ENCODE data around the gene SFXN1. TPM values are rescaled to one million over a fixed set of nuclear protein-coding genes. Genes with fewer than 3 reads are reported as not detected.
"Not testable (repeated sequence)": the region's sequence is repeated elsewhere in the genome, so short reads cannot be mapped to it uniquely, and the experiment has no call there.

SFXN1 gene
- total RNA-seq, 1 donor from 2014 or later = 54.1 TPM

DNA sequence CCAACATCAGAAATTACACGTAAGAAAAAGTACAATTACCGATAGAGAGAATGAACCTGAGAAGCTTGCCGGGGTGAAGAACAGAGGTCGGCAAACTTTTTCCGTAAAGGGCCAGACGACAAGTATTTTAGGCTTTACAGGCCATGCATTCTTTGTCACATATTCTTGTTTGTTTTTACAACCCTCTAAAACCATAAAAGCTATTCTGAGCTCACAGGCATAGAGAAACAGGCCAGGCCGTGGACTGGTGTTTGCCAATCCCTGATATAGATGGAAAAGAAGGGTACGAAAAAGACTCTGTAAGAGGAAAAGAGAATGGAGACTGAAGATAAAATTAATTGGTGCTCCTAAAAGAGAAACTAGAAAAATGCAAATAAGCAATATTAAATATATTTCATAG is 15.4 kb downstream of the SFXN1 start:
- no peak for DNase-seq (ENCODE audit: extremely low read depth, low read depth, low spot score)

GRCh38 chr5:175494264-175495183 is 16.2 kb downstream of the SFXN1 start:
- no peak for DNase-seq (ENCODE audit: extremely low read depth, low read depth, low spot score)

- no peak for DNase-seq (ENCODE audit: extremely low read depth, low read depth, low spot score)
Observed at GRCh38 chr5:175501759-175502158, 23.4 kb downstream of the SFXN1 start.

- not testable (repeated sequence) for DNase-seq (ENCODE audit: extremely low read depth, low read depth, low spot score)
Observed at GRCh38 chr5:175507671-175508070, 29.3 kb downstream of the SFXN1 start.

- no peak for DNase-seq (ENCODE audit: extremely low read depth, low read depth, low spot score)
Observed at GRCh38 chr5:175508896-175509295, 30.5 kb downstream of the SFXN1 start.

GRCh38 chr5:175513297-175513696 is 34.9 kb downstream of the SFXN1 start:
- DNase-seq (ENCODE audit: extremely low read depth, low read depth, low spot score) = no peak

DNA sequence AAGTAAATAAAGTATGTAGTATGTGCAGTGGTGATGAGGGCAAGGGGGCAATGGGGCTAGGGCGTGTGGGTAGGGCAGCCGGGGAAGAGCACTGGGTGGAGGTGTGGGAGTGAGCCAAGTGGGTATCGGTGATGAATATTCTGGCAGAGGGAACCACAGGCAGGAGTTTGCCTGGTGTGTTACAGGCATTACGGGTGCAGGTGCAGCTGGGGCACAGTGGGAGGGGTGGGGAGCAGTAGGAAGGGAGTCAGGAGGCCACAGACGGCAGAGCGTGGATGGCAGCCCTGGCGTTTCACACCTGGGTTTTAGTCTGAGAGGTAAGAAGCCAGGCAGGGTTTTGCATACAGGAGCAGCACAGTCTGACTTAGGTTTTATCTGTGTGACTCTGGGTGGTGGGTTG is 35.4 kb downstream of the SFXN1 start:
- DNase-seq (ENCODE audit: extremely low read depth, low read depth, low spot score) = no peak

DNA sequence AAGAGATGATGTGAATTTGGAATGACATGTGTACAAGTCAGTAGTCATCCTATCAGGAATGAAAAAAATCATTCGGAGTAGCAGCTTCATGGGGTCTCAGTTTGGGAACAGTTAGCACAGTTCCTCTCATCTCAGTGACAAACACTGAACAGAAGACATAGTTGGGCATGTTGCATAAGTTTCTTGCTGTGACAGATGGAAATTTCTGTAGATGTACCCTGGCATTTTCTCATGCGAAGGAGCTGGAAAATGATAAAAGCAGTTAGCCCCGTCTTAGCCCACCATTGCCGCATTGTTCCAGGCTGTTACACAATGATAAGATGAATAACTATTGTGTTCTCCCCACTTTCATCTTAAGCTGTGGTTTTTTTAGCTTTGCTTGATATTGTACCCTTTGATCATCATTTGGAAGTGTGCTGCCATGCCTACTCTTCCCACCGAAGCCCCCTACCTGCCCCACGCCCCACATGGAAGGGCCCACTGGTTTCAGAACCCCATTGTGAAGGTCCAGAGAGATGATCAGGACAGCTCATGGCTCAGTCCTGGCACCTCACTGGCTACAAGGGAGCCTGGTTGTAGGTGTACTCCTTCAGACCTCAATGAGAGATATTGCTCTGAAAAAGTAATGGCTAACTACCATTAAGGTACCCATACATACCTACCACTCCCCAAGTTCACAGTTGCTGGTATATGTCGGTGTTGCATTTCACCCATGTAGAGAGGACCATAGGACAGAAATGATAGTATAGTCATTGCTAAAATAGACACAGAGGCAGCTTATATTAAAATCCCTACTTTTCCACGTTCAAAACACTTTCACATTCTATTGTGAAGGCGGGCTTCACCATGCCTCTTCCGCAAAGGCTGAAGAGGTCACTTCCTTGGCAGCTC is 38.8 kb downstream of the SFXN1 start:
- DNase-seq (ENCODE audit: extremely low read depth, low read depth, low spot score) = no peak

DNA sequence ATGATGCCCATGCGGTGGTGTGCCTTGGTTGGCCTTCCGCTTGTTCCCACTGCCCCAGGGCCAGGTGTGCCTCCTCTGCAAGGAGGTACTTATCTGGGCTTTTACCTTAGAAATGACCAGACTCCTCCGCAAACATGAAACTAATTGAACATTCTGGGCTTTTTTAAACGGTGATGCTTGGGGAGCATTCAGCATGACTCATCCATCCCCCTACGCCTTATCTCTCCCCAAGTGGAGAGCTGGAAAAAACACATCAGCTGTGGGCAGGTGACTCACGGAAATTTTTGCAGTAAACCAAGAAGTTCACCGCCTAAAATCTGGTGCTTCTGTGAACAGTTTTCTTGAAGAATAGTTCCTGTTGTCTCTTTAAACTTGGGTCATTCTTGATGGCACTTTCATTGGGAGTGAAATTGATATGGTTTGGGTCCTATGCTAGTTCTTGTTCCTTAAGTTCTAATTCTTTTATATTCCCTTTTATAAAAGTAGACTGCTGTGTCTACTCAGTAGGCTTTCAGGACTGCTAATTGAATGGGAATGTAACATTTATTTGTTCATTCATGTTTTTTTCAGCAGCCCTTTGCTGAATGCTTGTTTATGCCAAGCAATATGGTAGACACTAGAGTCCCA is 39.6 kb downstream of the SFXN1 start:
- DNase-seq (ENCODE audit: extremely low read depth, low read depth, low spot score) = no peak

GRCh38 chr5:175519006-175519405 is 40.6 kb downstream of the SFXN1 start:
- no peak for DNase-seq (ENCODE audit: extremely low read depth, low read depth, low spot score)

GRCh38 chr5:175520321-175520720 is 42.0 kb downstream of the SFXN1 start:
- DNase-seq (ENCODE audit: extremely low read depth, low read depth, low spot score) = no peak

GRCh38 chr5:175520873-175521272 is 42.5 kb downstream of the SFXN1 start:
- no peak for DNase-seq (ENCODE audit: extremely low read depth, low read depth, low spot score)

DNA sequence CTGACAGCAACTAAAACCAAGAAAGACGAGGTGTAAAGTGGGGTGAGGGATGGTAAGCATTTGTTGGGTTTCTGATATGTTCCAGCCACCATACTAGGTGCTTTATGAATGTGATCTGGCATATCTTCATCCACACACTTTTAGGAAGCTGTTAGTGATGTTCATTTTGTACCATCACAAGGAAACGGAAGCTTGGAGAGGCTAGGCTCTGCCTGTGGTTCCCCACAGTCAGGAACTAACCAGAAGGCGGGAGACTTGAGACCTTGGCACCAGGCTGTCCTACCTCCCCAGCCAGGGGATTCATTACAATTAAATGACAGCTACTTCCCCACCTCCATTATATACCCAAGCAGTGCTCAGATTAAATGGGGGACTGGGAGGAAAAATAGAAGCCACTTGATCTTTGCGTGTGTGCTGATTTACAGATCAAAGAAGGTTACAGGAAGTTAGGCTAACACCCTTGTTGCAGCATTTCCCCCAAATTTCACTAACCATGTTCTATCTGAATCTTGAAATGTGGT is 43.0 kb downstream of the SFXN1 start:
- no peak for DNase-seq (ENCODE audit: extremely low read depth, low read depth, low spot score)

DNA sequence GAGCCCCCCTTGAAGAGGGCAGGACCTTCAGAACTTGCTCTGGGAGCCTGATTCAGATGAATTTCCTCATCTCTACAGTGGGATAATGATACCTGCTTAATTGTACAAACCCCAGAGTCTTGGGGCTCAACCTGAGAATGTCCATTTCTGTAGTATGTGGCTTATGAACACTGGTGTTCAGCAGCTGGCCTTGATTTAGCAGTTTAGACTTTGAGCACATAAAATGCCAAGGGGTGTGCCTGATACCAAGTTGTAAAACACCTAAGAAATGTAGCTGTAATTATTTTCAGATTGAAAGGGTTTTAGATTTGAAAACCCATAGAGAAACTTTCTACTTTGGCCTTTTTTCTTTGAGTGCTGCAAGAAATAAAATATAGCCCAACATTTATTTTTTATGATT is 44.9 kb downstream of the SFXN1 start:
- DNase-seq (ENCODE audit: extremely low read depth, low read depth, low spot score) = no peak

DNA sequence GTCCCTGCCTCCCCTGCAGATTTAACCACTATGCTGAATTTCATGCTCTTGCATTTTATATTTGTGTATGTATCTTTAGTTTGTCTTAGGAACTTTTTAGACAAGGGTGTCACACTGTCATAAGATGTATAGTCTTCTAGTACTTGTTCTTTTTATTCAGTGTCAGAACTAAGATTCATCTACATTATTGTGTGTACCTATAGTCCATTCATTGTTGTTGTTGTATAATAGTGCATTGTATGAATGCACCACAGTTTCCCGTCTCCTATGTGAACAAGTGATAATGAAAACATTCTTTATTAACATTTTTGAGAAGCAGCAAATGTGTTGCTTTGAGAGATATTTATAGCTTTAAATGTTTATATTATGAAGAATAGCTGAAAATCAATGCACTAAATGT is 45.9 kb downstream of the SFXN1 start:
- no peak for DNase-seq (ENCODE audit: extremely low read depth, low read depth, low spot score)

DNA sequence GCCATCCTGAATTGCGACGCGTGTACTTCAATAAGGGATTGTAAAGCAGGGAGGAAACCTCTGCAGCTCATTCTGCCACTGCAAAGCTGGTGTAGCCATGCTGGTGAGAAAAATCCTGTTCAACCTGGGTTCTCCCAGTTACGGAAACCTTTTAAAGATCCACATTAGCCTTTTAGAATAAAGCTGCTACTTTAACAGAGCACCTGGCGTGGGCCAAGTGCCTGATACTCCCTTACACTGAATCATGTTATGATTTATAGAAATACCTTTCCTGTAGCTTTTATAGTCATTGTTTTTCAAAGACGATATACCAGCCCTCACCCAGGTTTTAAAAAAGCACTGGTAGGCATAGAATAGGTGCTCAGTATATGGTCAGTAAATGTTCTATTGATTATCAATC is 48.3 kb downstream of the SFXN1 start:
- no peak for DNase-seq (ENCODE audit: extremely low read depth, low read depth, low spot score)

DNA sequence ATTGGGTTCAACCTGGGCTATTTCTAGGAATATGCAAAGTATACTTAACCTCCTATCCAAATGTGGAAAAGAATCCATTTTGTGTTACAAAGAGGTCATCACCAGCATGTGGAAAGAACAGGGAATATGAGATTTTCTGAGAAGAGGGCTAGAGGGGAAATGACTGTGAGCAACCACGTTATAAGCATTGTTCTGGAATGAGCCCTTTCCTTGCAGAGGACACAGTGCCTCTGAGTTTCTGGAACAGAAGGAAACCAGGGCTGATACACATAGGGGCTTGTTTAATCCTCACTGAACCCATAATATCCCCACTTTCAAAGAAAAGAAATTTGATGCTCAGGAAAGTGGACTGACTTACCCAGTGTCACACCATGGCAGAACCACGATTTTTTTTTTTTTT is 53.0 kb downstream of the SFXN1 start:
- no peak for DNase-seq (ENCODE audit: extremely low read depth, low read depth, low spot score)

GRCh38 chr5:175534070-175534932 is 55.9 kb downstream of the SFXN1 start:
- DNase-seq (ENCODE audit: extremely low read depth, low read depth, low spot score) = no peak

- not testable (repeated sequence) for DNase-seq (ENCODE audit: extremely low read depth, low read depth, low spot score)
Observed at GRCh38 chr5:175535331-175535730, 57.0 kb downstream of the SFXN1 start.

GRCh38 chr5:175535796-175536195 is 57.4 kb downstream of the SFXN1 start:
- DNase-seq (ENCODE audit: extremely low read depth, low read depth, low spot score) = no peak
